Measurements from ENCODE around the gene IGBP1. TPM values are rescaled to one million over a fixed set of nuclear protein-coding genes. Genes with fewer than 3 reads are reported as not detected.
A peak's percentile ranks its signal among the peaks of the same experiment; 100 is the strongest.

IGBP1 gene
- total and polyA plus RNA-seq, 12 donors = 28.1 to 82.3 (median 62.1) TPM

- WGBS, 4 donors = 57 to 87% (median 72%) methylated on average over 2 of the region's 2 CpGs
- no peak for TF ChIP-seq CTCF (IDR thresholded peaks at IDR 0.05)
- TF ChIP-seq POLR2A (IDR thresholded peaks at IDR 0.05) = no peak
- intact Hi-C loops (cut with DNase I) = no loop called here
- Histone ChIP-seq H3K4me1 (replicated peaks in 1 of 2) (no peaks in the 10 kb centered on the region), H3K9me3 (replicated peaks in 1 of 3) (no peaks in the 10 kb centered on the region), H3K27me3 (peaks cover 8% of the 10 kb centered on the region), H3K27ac (no peak overlapping the region), H3K4me3 (no peak overlapping the region), H3K36me3 (replicated peaks in 1 of 2) (no peaks in the 10 kb centered on the region)
- DNase-seq = no peak
Observed at GRCh38 chrX:70171624-70172023, 38.4 kb downstream of the IGBP1 start.

DNA sequence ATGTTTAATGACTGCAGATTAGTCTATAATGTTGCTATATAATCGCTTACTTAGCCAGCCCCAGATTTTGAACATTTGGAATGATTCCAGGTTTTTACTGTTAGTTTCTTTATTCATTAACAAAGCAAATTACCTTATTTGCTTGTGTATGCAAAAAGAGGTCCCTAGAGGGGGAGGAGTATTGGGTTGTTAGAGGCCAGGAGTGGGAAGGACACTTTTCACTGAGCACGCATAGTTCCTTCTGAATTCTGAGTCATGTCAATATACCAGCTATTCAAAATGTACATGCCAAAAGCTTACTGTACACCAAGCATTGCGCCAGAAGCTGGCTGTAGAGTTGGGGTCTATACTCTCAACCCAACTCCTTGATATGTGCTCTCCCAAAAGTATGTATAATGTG is 39.0 kb downstream of the IGBP1 start:
- WGBS, 4 donors = 80 to 97% (median 92%) methylated on average over 3 of the region's 3 CpGs
- DNase-seq = no peak
- peaks cover 8% of the 10 kb centered on the region for H3K27me3 ChIP-seq
- no peak overlapping the region for H3K4me3 ChIP-seq
- H3K36me3 ChIP-seq (replicated peaks in 1 of 2) = no peaks in the 10 kb centered on the region
- no peak overlapping the region for H3K27ac ChIP-seq
- H3K4me1 ChIP-seq (replicated peaks in 1 of 2) = no peaks in the 10 kb centered on the region
- intact Hi-C loops (cut with DNase I) = no loop called here
- TF ChIP-seq CTCF (IDR thresholded peaks at IDR 0.05) (no peak), POLR2A (IDR thresholded peaks at IDR 0.05) (no peak)
- no peaks in the 10 kb centered on the region for H3K9me3 ChIP-seq (replicated peaks in 1 of 3)

GRCh38 chrX:70172964-70173363 is 39.7 kb downstream of the IGBP1 start:
- no peaks in the 10 kb centered on the region for H3K4me1 ChIP-seq (replicated peaks in 1 of 2)
- H3K9me3 ChIP-seq (replicated peaks in 1 of 3) = no peaks in the 10 kb centered on the region
- H3K27me3 ChIP-seq = peaks cover 8% of the 10 kb centered on the region
- H3K4me3 ChIP-seq = no peak overlapping the region
- WGBS, 4 donors = 55 to 74% (median 66%) methylated on average over 3 to 4 of the region's 4 CpGs
- no peak overlapping the region for H3K27ac ChIP-seq
- intact Hi-C loops (cut with DNase I) = no loop called here
- no peak for DNase-seq
- H3K36me3 ChIP-seq (replicated peaks in 1 of 2) = no peaks in the 10 kb centered on the region
- TF ChIP-seq POLR2A (IDR thresholded peaks at IDR 0.05) (no peak), CTCF (IDR thresholded peaks at IDR 0.05) (no peak)

DNA sequence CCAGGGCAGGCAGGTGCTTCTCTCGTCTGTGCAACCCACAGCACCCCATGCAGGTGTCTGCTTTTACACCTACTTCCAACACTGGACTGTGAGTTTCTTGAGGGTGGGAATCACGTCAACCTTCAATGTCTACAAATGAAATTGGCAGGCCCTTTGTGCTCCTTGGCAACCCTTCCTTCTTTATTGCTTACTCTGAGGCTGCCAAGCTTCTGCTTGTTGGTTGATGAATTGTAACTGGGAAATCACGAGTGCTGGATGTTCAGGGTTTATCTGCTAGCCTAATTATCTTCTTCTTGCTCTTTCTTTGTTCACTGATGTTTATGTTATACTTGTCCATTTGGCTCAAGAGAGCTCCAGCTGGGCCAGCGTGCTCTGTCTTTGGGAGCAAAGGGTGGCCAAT is 41.5 kb downstream of the IGBP1 start:
- peak in 1 of 7 donors; percentile 6 for DNase-seq
- no peak overlapping the region for H3K27ac ChIP-seq
- H3K9me3 ChIP-seq (replicated peaks in 1 of 3) = no peaks in the 10 kb centered on the region
- peaks cover 15% of the 10 kb centered on the region for H3K27me3 ChIP-seq
- no peaks in the 10 kb centered on the region for H3K36me3 ChIP-seq (replicated peaks in 1 of 2)
- 30 to 65% (median 52%) methylated on average over 4 of the region's 4 CpGs for WGBS, 4 donors
- intact Hi-C loops (cut with DNase I) = no loop called here
- TF ChIP-seq CTCF (IDR thresholded peaks at IDR 0.05) (no peak), POLR2A (IDR thresholded peaks at IDR 0.05) (no peak)
- no peaks in the 10 kb centered on the region for H3K4me1 ChIP-seq (replicated peaks in 1 of 2)
- no peak overlapping the region for H3K4me3 ChIP-seq
